Measurements from ENCODE around the gene ALAS1. TPM values are rescaled to one million over a fixed set of nuclear protein-coding genes. Genes with fewer than 3 reads are reported as not detected.

ALAS1 gene
- total and polyA plus RNA-seq, 9 donors, result 16.1 to 70.1 (median 25.8) TPM

GRCh38 chr3:52202384-52203077, 4.6 kb downstream of the ALAS1 start:
- H3K9me3 ChIP-seq, result no peaks in the 10 kb centered on the region
- intact Hi-C loops (cut with DNase I), result no loop called here
- 86 to 89% (median 88%) methylated on average over 4 of the region's 4 CpGs for WGBS, 3 donors
- TF ChIP-seq, protein P1, sequence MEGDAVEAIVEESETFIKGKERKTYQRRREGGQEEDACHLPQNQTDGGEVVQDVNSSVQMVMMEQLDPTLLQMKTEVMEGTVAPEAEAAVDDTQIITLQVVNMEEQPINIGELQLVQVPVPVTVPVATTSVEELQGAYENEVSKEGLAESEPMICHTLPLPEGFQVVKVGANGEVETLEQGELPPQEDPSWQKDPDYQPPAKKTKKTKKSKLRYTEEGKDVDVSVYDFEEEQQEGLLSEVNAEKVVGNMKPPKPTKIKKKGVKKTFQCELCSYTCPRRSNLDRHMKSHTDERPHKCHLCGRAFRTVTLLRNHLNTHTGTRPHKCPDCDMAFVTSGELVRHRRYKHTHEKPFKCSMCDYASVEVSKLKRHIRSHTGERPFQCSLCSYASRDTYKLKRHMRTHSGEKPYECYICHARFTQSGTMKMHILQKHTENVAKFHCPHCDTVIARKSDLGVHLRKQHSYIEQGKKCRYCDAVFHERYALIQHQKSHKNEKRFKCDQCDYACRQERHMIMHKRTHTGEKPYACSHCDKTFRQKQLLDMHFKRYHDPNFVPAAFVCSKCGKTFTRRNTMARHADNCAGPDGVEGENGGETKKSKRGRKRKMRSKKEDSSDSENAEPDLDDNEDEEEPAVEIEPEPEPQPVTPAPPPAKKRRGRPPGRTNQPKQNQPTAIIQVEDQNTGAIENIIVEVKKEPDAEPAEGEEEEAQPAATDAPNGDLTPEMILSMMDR (IDR thresholded peaks at IDR 0.05), result no peak
- TF ChIP-seq POLR2A (IDR thresholded peaks at IDR 0.05), result no peak
- TF ChIP-seq EP300 (IDR thresholded peaks at IDR 0.05), result no peak
- H3K27ac ChIP-seq, result no peak overlapping the region
- no peak for DNase-seq
- no peaks in the 10 kb centered on the region for H3K36me3 ChIP-seq
- no peak overlapping the region for H3K4me3 ChIP-seq
- no peaks in the 10 kb centered on the region for H3K27me3 ChIP-seq
- H3K4me1 ChIP-seq (ENCODE audit: insufficient read depth), result peaks cover 5% of the 10 kb centered on the region

DNA sequence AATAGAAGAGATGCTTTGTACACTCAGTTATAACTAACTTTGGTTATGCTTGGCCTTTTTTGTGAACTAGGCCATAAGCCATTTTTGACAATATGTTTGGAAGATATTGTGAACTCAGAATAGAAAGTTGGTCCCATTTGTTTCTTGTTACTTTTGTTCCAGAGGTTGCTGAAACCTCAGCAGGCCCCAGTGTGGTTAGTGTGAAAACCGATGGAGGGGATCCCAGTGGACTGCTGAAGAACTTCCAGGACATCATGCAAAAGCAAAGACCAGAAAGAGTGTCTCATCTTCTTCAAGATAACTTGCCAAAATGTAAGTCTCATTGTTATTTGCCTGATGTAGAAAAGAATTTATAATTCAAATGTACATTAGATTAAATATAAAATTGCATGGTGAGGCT, 5.7 kb downstream of the ALAS1 start:
- TF ChIP-seq, protein P1 (IDR thresholded peaks at IDR 0.05), result no peak
- TF ChIP-seq POLR2A (IDR thresholded peaks at IDR 0.05) (no peak), EP300 (IDR thresholded peaks at IDR 0.05) (no peak)
- Histone ChIP-seq H3K4me1 (ENCODE audit: insufficient read depth) (peaks cover 2% of the 10 kb centered on the region), H3K4me3 (no peak overlapping the region), H3K27me3 (no peaks in the 10 kb centered on the region), H3K36me3 (no peaks in the 10 kb centered on the region), H3K9me3 (no peaks in the 10 kb centered on the region), H3K27ac (no peak overlapping the region)
- intact Hi-C loops (cut with DNase I), result no loop called here
- WGBS, 3 donors, result 84 to 91% (median 89%) methylated on average over 1 of the region's 1 CpG
- DNase-seq, result no peak

DNA sequence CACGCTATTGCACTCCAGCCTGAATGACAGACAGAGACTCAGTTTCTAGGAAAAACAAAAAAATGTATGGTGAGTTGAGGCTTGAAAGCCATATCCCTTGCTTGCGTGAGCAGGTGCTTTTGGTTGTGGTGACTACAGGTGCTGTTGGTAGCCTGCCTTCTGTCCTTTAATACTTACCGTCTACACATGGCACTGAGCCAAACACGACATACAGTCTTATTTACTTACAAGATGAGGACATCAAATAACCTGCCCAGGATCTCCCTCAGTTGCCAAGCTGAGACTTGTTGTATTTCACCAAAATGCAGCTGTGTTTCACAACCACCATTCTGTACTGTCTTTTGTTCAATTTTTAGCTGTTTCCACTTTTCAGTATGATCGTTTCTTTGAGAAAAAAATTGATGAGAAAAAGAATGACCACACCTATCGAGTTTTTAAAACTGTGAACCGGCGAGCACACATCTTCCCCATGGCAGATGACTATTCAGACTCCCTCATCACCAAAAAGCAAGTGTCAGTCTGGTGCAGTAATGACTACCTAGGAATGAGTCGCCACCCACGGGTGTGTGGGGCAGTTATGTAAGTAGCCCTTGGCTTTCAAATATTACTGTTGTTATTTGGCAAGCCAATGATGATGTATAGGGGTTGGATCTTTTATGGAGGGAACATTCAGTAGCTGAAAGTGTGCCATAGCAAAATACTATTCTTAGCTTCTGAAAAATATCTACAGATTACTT, 6.5 kb downstream of the ALAS1 start:
- no peak overlapping the region for H3K27ac ChIP-seq
- no peaks in the 10 kb centered on the region for H3K27me3 ChIP-seq
- H3K36me3 ChIP-seq, result no peaks in the 10 kb centered on the region
- H3K4me3 ChIP-seq, result no peak overlapping the region
- H3K4me1 ChIP-seq (ENCODE audit: insufficient read depth), result no peaks in the 10 kb centered on the region
- 79 to 82% (median 81%) methylated on average over 10 of the region's 10 CpGs for WGBS, 3 donors
- no peak for TF ChIP-seq EP300 (IDR thresholded peaks at IDR 0.05)
- TF ChIP-seq POLR2A (IDR thresholded peaks at IDR 0.05), result no peak
- TF ChIP-seq, protein P1 (IDR thresholded peaks at IDR 0.05), result no peak
- H3K9me3 ChIP-seq, result no peaks in the 10 kb centered on the region
- intact Hi-C loops (cut with DNase I), result no loop called here
- no peak for DNase-seq

- Histone ChIP-seq H3K27ac (no peak overlapping the region), H3K9me3 (no peaks in the 10 kb centered on the region), H3K36me3 (no peaks in the 10 kb centered on the region), H3K4me3 (no peak overlapping the region), H3K4me1 (ENCODE audit: insufficient read depth) (no peaks in the 10 kb centered on the region), H3K27me3 (no peaks in the 10 kb centered on the region)
- intact Hi-C loops (cut with DNase I), result no loop called here
- TF ChIP-seq, protein P1 (IDR thresholded peaks at IDR 0.05), result no peak
- no peak for TF ChIP-seq POLR2A (IDR thresholded peaks at IDR 0.05)
- TF ChIP-seq EP300 (IDR thresholded peaks at IDR 0.05), result no peak
- no peak for DNase-seq
- 82 to 88% (median 85%) methylated on average over 6 of the region's 6 CpGs for WGBS, 3 donors
Observed at GRCh38 chr3:52205727-52206372, 7.9 kb downstream of the ALAS1 start.

All from ovary (tissue), 9 donors.